ENCODE results near the gene ANKRD44.

ANKRD44 gene

GRCh38 chr2:197204519-197205250 is 105.9 kb downstream of the ANKRD44 start:
- DNase-seq = no peak

- DNase-seq = no peak
These were observed 108.7 kb downstream of the ANKRD44 start for GRCh38 chr2:197201874-197202273.

GRCh38 chr2:197200762-197201058 is 109.9 kb downstream of the ANKRD44 start:
- no peak for DNase-seq

GRCh38 chr2:197200051-197200761 is 110.4 kb downstream of the ANKRD44 start:
- DNase-seq = no peak

GRCh38 chr2:197198890-197199289 is 111.7 kb downstream of the ANKRD44 start:
- DNase-seq = peak; percentile 53

- DNase-seq = no peak
These were observed 112.7 kb downstream of the ANKRD44 start for GRCh38 chr2:197197895-197198311.

- DNase-seq = no peak
These were observed 113.9 kb downstream of the ANKRD44 start for GRCh38 chr2:197196541-197197180.

GRCh38 chr2:197195518-197195917 is 115.1 kb downstream of the ANKRD44 start:
- DNase-seq = no peak

- no peak for DNase-seq
These were observed 118.6 kb downstream of the ANKRD44 start for GRCh38 chr2:197191940-197192322.

- no peak for DNase-seq
These were observed 119.2 kb downstream of the ANKRD44 start for GRCh38 chr2:197191177-197191939.

GRCh38 chr2:197190100-197190432 is 120.5 kb downstream of the ANKRD44 start:
- DNase-seq = no peak

- DNase-seq = no peak
These were observed 121.0 kb downstream of the ANKRD44 start for GRCh38 chr2:197189426-197190099.

GRCh38 chr2:197185676-197186075 is 124.9 kb downstream of the ANKRD44 start:
- DNase-seq = no peak

GRCh38 chr2:197184959-197185586 is 125.5 kb downstream of the ANKRD44 start:
- no peak for DNase-seq

GRCh38 chr2:197183355-197183754 is 127.2 kb downstream of the ANKRD44 start:
- DNase-seq = no peak

- no peak for DNase-seq
These were observed 127.9 kb downstream of the ANKRD44 start for GRCh38 chr2:197182668-197183067.

- no peak for DNase-seq
These were observed 129.1 kb downstream of the ANKRD44 start for GRCh38 chr2:197181491-197181890.

GRCh38 chr2:197179744-197180498 is 130.7 kb downstream of the ANKRD44 start:
- DNase-seq = no peak

GRCh38 chr2:197176522-197176921 is 134.1 kb downstream of the ANKRD44 start:
- DNase-seq = no peak

- no peak for DNase-seq
These were observed 136.0 kb downstream of the ANKRD44 start for GRCh38 chr2:197174539-197175094.

- no peak for DNase-seq
These were observed 139.0 kb downstream of the ANKRD44 start for GRCh38 chr2:197171582-197171981.
